Lung microvascular endothelial cell (primary cell): ENCODE measurements around the gene CA10. TPM values are rescaled to one million over a fixed set of nuclear protein-coding genes. Genes with fewer than 3 reads are reported as not detected.

Source experiments
- DNase-seq, 2 donors: peaks; one replicate each; pipeline versions ENCODE4 v3.0.0 to v3.0.0-alpha.2; 2010; ENCODE audit warnings: low read depth in 2 of 2
- total RNA-seq: library from RNA; depleted of rRNA; stranded (reverse); fragments of >200 nt; gene quantifications from 2 replicates; pipeline ENCODE4 v1.2.1, GENCODE V29; 2014

The CA10 gene
- total RNA-seq, 1 donor from 2014 or later = not detected

- no peak for DNase-seq
These were observed 206.8 kb downstream of the CA10 start for GRCh38 chr17:51951741-51952140.

DNA sequence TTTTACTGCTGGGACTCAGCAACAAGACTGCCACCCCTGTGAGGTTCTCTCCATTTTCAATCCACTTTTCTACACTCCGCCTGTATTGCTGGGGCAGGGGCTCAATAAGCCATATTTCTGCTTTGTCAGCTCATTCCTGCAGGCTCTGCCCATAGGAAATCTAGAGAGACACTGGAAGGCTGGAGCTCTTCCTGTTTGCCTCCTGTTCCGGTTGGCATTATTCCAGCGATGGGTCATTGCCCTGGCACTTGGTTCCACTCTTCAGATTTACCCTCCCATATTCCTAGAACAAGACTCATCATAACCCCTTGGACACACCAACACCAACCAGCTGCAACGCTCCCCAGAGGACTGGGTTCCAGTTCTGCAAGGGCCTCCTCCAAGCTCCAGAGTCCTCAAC, 210.4 kb downstream of the CA10 start:
- DNase-seq = no peak

DNA sequence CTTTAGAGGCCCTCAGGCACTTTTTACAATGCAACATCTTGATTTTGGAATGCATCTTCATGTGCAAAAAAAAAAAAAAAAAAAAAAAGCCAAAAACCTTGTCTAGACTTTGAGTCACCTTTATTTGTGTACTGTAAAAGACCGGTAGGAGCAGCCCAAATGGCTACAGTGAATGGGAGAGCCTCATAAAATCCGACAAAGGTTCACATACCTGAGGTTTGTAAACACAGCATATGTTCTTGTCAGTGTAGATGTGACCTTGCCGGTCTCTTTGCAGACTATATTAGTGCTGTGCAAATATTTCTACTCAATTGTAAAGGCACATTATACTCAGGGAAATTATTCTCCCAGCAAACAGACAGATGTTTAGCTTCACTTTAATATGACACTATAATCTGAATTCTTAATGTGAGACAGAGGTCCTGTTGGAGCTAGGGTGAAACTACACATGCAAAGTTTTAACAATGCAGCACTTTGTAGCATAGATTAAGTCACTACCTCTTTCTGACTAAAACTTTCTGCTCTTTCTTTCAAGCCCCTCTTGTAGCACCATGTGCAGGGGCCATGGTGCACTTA, 211.3 kb downstream of the CA10 start:
- no peak for DNase-seq

DNA sequence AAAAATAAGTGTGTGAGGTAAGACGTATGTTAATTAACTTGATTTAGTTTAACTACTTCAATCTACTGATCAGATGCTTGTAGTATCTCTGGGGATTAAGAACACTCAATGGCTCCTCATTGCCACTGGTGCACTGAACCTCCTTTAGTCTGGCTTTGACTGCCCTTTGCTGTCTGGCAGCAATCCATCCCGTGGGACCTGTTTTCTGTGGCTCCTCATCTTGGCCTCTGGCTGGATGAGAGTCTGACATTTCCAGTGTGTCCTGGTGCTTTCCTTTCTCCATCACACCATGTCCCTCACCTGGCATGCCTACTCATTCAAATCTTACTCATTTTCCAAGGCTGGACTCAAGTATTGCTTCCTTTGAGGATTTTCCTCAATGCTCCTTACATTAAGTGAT, 212.2 kb downstream of the CA10 start:
- no peak for DNase-seq

GRCh38 chr17:51941272-51941671, 217.2 kb downstream of the CA10 start:
- DNase-seq = no peak

DNA sequence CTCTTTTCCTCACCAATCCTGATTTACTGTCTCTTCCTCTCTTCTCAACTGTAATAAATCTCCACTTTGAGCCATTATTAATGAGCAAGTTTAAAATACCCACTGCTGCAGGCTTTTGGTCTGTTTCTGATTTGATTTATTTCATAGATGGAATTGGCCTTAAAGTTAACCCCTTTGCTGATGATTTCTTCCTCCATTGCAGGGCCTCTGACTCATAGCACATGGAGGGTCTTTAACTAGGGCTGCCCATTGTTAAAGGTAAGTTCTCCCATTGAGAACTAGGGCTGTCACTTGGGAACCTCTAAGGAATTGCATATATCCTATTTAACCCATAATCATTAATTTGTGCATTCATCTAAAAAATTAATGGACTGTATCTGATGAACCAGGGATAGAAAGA, 221.2 kb downstream of the CA10 start:
- DNase-seq = no peak

- no peak for DNase-seq
These were observed 223.0 kb downstream of the CA10 start for GRCh38 chr17:51935477-51935876.

- DNase-seq = no peak
These were observed 224.9 kb downstream of the CA10 start for GRCh38 chr17:51933647-51934046.

GRCh38 chr17:51926448-51926847, 232.1 kb downstream of the CA10 start:
- no peak for DNase-seq

- DNase-seq = no peak
These were observed 237.0 kb downstream of the CA10 start for GRCh38 chr17:51921500-51921899.

DNA sequence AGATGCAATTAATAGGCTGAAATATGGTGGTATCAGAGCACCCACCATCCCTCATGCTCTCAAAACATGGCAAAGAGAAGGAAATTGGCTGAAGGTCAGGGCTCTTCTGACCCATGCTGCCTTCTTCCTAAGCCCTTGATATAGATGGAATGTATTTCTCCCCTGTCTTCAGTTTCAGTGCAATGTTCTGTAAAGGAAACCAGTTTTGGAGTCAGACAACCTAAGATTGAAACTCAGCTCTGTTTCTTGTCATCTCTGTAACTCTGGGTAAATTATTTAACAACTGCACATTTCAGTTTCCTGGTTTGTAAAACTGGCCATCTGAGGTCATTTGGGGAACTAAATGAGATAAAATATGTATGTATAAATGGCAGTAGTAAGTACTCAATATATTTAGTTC, 243.9 kb downstream of the CA10 start:
- no peak for DNase-seq

- no peak for DNase-seq
These were observed 244.9 kb downstream of the CA10 start for GRCh38 chr17:51913491-51914205.

GRCh38 chr17:51912939-51913338, 245.6 kb downstream of the CA10 start:
- DNase-seq = no peak

- no peak for DNase-seq
These were observed 247.3 kb downstream of the CA10 start for GRCh38 chr17:51911237-51911636.

GRCh38 chr17:51909971-51910370, 248.5 kb downstream of the CA10 start:
- no peak for DNase-seq

- no peak for DNase-seq
These were observed 249.5 kb downstream of the CA10 start for GRCh38 chr17:51908841-51909537.

DNA sequence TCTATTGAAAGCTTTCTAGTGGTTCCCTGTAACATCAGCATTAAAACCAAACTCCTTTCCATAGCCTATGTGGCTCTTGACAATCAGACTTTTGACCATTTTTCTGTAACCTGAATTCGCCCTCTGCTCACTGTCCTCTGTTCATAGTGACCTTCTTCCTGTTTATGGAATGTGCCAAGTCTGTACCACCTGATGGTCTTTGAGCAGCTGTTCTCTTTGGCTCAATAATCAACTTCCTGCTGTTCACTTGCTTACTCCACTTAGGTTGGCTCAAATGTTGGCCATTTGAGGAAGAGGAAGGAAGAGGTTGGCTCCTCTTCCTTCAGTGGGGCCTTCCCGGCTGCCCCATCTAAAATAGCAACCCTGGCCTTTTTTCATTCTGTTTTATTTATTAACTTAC, 251.5 kb downstream of the CA10 start:
- no peak for DNase-seq

DNA sequence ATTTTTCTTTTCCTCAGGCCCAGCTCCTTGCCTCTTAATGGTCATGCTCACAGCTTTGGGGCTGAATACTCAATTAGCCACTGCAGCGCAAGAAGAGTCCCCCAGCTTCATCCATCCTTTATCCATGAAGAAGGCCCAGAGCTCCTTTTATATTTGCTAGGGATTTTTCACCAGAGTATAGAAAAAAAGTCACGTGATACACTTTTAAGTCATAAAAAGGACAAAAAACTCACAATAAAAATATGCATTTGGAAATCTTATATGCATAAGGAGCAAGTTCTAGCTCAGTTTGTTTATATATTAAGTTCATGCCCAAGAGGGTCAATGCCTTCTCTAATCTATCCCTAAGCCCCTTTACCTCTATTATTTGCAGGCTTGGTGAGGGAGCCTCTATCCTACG, 254.1 kb downstream of the CA10 start:
- DNase-seq = no peak

- no peak for DNase-seq
These were observed 257.3 kb downstream of the CA10 start for GRCh38 chr17:51901242-51901641.

- no peak for DNase-seq
These were observed 266.6 kb downstream of the CA10 start for GRCh38 chr17:51891936-51892335.

DNA sequence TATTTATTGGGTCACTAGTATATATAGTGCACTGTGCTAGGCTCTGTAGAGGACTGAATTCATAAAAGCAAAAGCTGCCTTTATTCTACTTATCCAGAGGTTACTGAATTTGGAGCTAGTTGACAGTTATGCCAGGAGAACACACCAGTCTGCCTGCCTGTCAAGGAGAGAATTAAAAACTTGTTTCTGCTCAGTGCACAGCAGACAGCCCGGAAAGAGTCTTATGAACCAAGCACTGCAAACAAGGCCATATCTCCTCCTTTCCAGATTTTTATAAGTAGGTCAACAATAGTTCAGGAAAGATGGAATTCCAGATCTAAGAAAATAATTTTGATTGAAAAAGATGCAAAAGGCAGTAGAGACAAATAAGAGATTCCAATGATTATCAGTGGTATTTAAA, 267.8 kb downstream of the CA10 start:
- DNase-seq = no peak

DNA sequence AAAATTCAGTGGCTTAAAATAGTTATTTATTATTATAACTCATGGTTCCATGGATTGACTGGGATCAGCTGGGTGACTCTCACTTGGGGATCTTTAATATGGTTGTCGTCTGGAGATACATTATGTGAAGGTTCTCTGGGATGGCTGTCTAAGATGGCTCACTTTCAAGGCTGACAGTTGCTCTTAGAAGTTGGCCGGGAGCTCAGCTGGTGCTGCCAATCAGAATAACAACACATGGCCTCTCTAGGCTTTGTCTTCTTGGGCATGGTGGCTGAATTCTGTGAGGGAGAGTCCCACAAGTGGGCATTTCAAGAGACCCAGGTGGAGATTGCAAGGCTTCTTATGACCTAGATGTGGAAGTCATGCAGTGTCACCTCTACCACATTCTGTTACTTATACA, 269.7 kb downstream of the CA10 start:
- no peak for DNase-seq

DNA sequence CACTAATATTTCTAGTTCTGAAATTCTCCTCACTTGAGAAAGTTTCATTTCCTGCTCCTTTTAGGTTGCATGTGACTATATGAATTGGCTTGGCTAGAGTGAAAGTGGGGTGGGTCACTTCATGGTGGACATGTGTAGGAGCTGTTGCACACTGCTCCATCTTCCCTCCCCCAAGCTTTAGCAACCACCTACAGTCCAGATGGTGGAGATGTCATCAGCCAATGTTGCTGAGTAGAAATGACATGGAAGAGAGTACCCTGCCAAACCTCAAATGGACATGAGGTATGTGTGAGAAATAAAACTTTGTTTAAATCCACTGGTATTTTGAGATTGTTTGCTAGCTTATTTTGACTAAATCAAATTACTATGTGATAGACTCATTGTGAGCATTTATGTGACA, 281.5 kb downstream of the CA10 start:
- no peak for DNase-seq
